OCI-LY3 (cell line): ENCODE measurements around the gene TBC1D21.
A peak's percentile ranks its signal among the peaks of the same experiment; 100 is the strongest.

ENCODE experiments used
- H2AFZ ChIP-seq: fragments of 200-600, 300-600 bp; shearing (Covaris generic); 2 replicates; pipeline ENCODE4 v1.6.0; 2014; ENCODE audit warnings: antibody characterized with exemption, low read depth, low read length
- H3K27ac ChIP-seq: fragments of 200-600, 300-600 bp; sonication (generic); 2 replicates; pipeline ENCODE4 v1.5.1; 2014; ENCODE audit warnings: mild to moderate bottlenecking, low read length, moderate library complexity, mixed read lengths
- H3K27me3 ChIP-seq: fragments of 200-600, 300-600 bp; sonication (generic); 2 replicates; pipeline ENCODE4 v1.6.1; 2014; ENCODE audit warnings: low read depth, low read length, mixed read lengths
- H3K36me3 ChIP-seq: fragments of 200-600, 300-600 bp; sonication (generic); replicated peaks from 2 replicates; pipeline ENCODE3; 2014; ENCODE audit warnings: low read depth, low read length, mixed read lengths
- H3K4me1 ChIP-seq: fragments of 300-600, 200-600 bp; sonication (generic); 2 replicates; pipeline ENCODE4 v1.6.1; 2014; ENCODE audit warnings: low read length, mixed read lengths
- H3K4me2 ChIP-seq: fragments of 200-600, 300-600 bp; sonication (generic); 2 replicates; pipeline ENCODE4 v1.6.1; 2014; ENCODE audit warnings: low read length, mixed read lengths
- H3K4me3 ChIP-seq: fragments of 300-600, 200-600 bp; sonication (generic); 2 replicates; pipeline ENCODE4 v1.5.1; 2014; ENCODE audit warnings: antibody characterized with exemption, mild to moderate bottlenecking, low read length, moderate library complexity
- H3K79me2 ChIP-seq: fragments of 300-600, 200-600 bp; shearing (Covaris generic); 2 replicates; pipeline ENCODE4 v1.6.1; 2014; ENCODE audit warnings: mild to moderate bottlenecking, low read length, mixed read lengths
- H3K9ac ChIP-seq: fragments of 300-600, 200-600 bp; shearing (Covaris generic); 2 replicates; pipeline ENCODE4 v1.6.0; 2014; ENCODE audit warnings: mild to moderate bottlenecking, low read length, moderate library complexity
- H3K9me3 ChIP-seq: fragments of 200-600, 300-600 bp; shearing (Covaris generic); 2 replicates; pipeline ENCODE4 v1.6.1; 2014; ENCODE audit warnings: low read length, mixed read lengths; ENCODE audit not compliant: insufficient read depth
- H4K20me1 ChIP-seq: fragments of 200-600, 300-600 bp; sonication (generic); 2 replicates; pipeline ENCODE4 v1.6.1; 2016; ENCODE audit warnings: low read length, mixed read lengths; ENCODE audit not compliant: insufficient read depth
- CTCF ChIP-seq: fragments of 200-600, 300-600 bp; sonication (generic); IDR thresholded peaks from 2 replicates; pipeline ENCODE4 v1.5.1; 2014; ENCODE audit warnings: antibody characterized with exemption, low read length, low read depth
- EZH2phosphoT487 ChIP-seq: fragments of 200-600 bp; shearing (Covaris generic); IDR thresholded peaks from 2 replicates; pipeline ENCODE4 v1.6.1; 2018; ENCODE audit warnings: antibody characterized with exemption, mixed run types, low read depth

Gene TBC1D21

GRCh38 chr15:73894133-73894814, 20.9 kb downstream of the TBC1D21 start:
- Histone ChIP-seq H3K9me3 (no peaks in the 10 kb centered on the region), H3K27me3 (peaks cover 25% of the 10 kb centered on the region), H3K36me3 (no peaks in the 10 kb centered on the region), H3K9ac (no peak overlapping the region), H3K4me2 (no peak overlapping the region), H3K79me2 (no peaks in the 10 kb centered on the region), H2AFZ (no peak overlapping the region), H4K20me1 (no peaks in the 10 kb centered on the region), H3K4me1 (no peaks in the 10 kb centered on the region), H3K4me3 (no peak overlapping the region), H3K27ac (no peak overlapping the region)
- no peak for TF ChIP-seq CTCF
- TF ChIP-seq EZH2phosphoT487 = no peak

GRCh38 chr15:73897441-73898261, 24.3 kb downstream of the TBC1D21 start:
- no peak overlapping the region for H3K27ac ChIP-seq
- peaks cover 10% of the 10 kb centered on the region; the same call in 1 of the 2 replicates for H3K27me3 ChIP-seq
- no peaks in the 10 kb centered on the region for H4K20me1 ChIP-seq
- H3K79me2 ChIP-seq = no peaks in the 10 kb centered on the region
- H2AFZ ChIP-seq = no peak overlapping the region
- no peak overlapping the region for H3K4me3 ChIP-seq
- no peaks in the 10 kb centered on the region for H3K9me3 ChIP-seq
- no peaks in the 10 kb centered on the region for H3K36me3 ChIP-seq
- no peak for TF ChIP-seq EZH2phosphoT487
- peak; percentile 95 for TF ChIP-seq CTCF
- H3K9ac ChIP-seq = no peak overlapping the region
- H3K4me1 ChIP-seq = no peaks in the 10 kb centered on the region
- H3K4me2 ChIP-seq = no peak overlapping the region

GRCh38 chr15:73899197-73900094, 26.1 kb downstream of the TBC1D21 start:
- no peak for TF ChIP-seq EZH2phosphoT487
- no peak for TF ChIP-seq CTCF

More at GRCh38 chr15:73899197-73900094, 26.1 kb downstream of the TBC1D21 start:
- H4K20me1 ChIP-seq = no peaks in the 10 kb centered on the region
- H3K4me3 ChIP-seq = no peak overlapping the region
- no peaks in the 10 kb centered on the region for H3K9me3 ChIP-seq
- peaks cover 12% of the 10 kb centered on the region for H3K27me3 ChIP-seq
- no peak overlapping the region for H3K27ac ChIP-seq
- H3K4me1 ChIP-seq = no peaks in the 10 kb centered on the region
- no peak overlapping the region for H3K4me2 ChIP-seq
- H3K79me2 ChIP-seq = no peaks in the 10 kb centered on the region
- no peak overlapping the region for H3K9ac ChIP-seq
- H2AFZ ChIP-seq = no peak overlapping the region
- no peaks in the 10 kb centered on the region for H3K36me3 ChIP-seq
